C4-2B (cell line): ENCODE measurements around the gene FAM228B.

Experiments
- ZFX ChIP-seq: fragments of 450-650 bp; IDR thresholded peaks from 2 replicates; pipeline ENCODE4 v1.6.1; 2017
- TF ChIP-seq, protein P1 (sequence below): fragments of 450-650 bp; conservative IDR thresholded peaks from 2 replicates; pipeline ENCODE4 v1.5.1; 2017; ENCODE audit warnings: mild to moderate bottlenecking

GRCh38 chr2:24175631-24176187, 52.4 kb downstream of the FAM228B start:
- TF ChIP-seq, protein P1, sequence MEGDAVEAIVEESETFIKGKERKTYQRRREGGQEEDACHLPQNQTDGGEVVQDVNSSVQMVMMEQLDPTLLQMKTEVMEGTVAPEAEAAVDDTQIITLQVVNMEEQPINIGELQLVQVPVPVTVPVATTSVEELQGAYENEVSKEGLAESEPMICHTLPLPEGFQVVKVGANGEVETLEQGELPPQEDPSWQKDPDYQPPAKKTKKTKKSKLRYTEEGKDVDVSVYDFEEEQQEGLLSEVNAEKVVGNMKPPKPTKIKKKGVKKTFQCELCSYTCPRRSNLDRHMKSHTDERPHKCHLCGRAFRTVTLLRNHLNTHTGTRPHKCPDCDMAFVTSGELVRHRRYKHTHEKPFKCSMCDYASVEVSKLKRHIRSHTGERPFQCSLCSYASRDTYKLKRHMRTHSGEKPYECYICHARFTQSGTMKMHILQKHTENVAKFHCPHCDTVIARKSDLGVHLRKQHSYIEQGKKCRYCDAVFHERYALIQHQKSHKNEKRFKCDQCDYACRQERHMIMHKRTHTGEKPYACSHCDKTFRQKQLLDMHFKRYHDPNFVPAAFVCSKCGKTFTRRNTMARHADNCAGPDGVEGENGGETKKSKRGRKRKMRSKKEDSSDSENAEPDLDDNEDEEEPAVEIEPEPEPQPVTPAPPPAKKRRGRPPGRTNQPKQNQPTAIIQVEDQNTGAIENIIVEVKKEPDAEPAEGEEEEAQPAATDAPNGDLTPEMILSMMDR: no peak
- no peak for TF ChIP-seq ZFX
